ENCODE measurements around the gene NKAIN4.

DNA sequence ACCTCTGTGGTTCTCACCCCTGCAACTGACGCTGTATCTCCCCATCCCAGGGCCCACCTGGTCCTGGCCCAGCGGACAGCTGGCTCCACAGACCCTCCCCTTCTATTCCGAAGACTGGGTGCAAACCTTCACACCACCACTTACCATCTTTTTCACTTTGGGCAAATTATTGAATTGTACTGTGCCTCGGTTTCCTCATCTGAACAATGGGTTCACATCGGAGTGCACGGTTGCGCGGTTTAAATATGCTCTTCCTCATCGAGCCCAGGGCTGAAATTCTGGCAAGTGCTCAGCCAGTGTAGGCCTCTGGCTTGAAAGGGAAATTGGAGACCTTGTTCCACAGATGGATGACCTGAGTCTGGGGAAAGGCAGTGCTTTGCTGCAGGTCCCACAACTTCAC is 15.5 kb upstream of the NKAIN4 start:
- no peak for TF ChIP-seq CTCF (conservative IDR thresholded peaks at IDR 0.05)
- no peak for TF ChIP-seq ZFX (IDR thresholded peaks at IDR 0.05)

Measured in C4-2B (cell line).